HK-2 (cell line): ENCODE measurements around the gene RUNX1.

Experiments used
- DNase-seq: peaks from one replicate; pipeline ENCODE4 v3.0.0-alpha.2; 2018; ENCODE audit not compliant: unreplicated experiment

RUNX1 gene

GRCh38 chr21:35059742-35060141, 10.6 kb upstream of the RUNX1 start:
- no peak for DNase-seq

- no peak for DNase-seq
Observed at GRCh38 chr21:35058058-35058457, 9.0 kb upstream of the RUNX1 start.

GRCh38 chr21:35057428-35057827, 8.3 kb upstream of the RUNX1 start:
- DNase-seq, result no peak

GRCh38 chr21:35053356-35054096, 4.4 kb upstream of the RUNX1 start:
- no peak for DNase-seq

GRCh38 chr21:35052801-35053200, 3.7 kb upstream of the RUNX1 start:
- DNase-seq, result no peak

GRCh38 chr21:35051287-35051818, 2.3 kb upstream of the RUNX1 start:
- DNase-seq, result peak; percentile 74

- no peak for DNase-seq
Observed at GRCh38 chr21:35050348-35051286, 1.5 kb upstream of the RUNX1 start.

GRCh38 chr21:35048183-35048601, 910 bp downstream of the RUNX1 start:
- DNase-seq, result peak; percentile 40

GRCh38 chr21:35046880-35047229, 2.2 kb downstream of the RUNX1 start:
- DNase-seq, result peak; percentile 25

GRCh38 chr21:35046263-35046624, 2.9 kb downstream of the RUNX1 start:
- DNase-seq, result no peak

- no peak for DNase-seq
Observed at GRCh38 chr21:35045542-35046262, 3.4 kb downstream of the RUNX1 start.

GRCh38 chr21:35044770-35045541, 4.1 kb downstream of the RUNX1 start:
- DNase-seq, result no peak

- no peak for DNase-seq
Observed at GRCh38 chr21:35044128-35044527, 5.0 kb downstream of the RUNX1 start.

- DNase-seq, result no peak
Observed at GRCh38 chr21:35043549-35043948, 5.6 kb downstream of the RUNX1 start.

- DNase-seq, result no peak
Observed at GRCh38 chr21:35042836-35043235, 6.3 kb downstream of the RUNX1 start.

GRCh38 chr21:35041881-35042280, 7.2 kb downstream of the RUNX1 start:
- DNase-seq, result no peak

GRCh38 chr21:35041122-35041521, 8.0 kb downstream of the RUNX1 start:
- no peak for DNase-seq

GRCh38 chr21:35039595-35040289, 9.4 kb downstream of the RUNX1 start:
- DNase-seq, result no peak

- DNase-seq, result no peak
Observed at GRCh38 chr21:35038772-35039319, 10.3 kb downstream of the RUNX1 start.

GRCh38 chr21:35037384-35037765, 11.7 kb downstream of the RUNX1 start:
- no peak for DNase-seq
